GM19438 (cell line): ENCODE data around the gene LRRC8D.

Experiments used
- ATAC-seq: cut with Tn5 transposase; IDR thresholded peaks from one replicate; pipeline ENCODE4 v1.9.1; 2021; ENCODE audit warnings: low read depth; ENCODE audit not compliant: unreplicated experiment

Gene LRRC8D

GRCh38 chr1:89890085-89890752 is 69.4 kb downstream of the LRRC8D start:
- no peak for ATAC-seq

GRCh38 chr1:89892816-89893215 is 72.0 kb downstream of the LRRC8D start:
- no peak for ATAC-seq

GRCh38 chr1:89894210-89895201 is 73.7 kb downstream of the LRRC8D start:
- no peak for ATAC-seq

GRCh38 chr1:89896105-89896942 is 75.5 kb downstream of the LRRC8D start:
- ATAC-seq: no peak

- ATAC-seq: no peak
Measured at GRCh38 chr1:89897347-89898133, 76.7 kb downstream of the LRRC8D start.

GRCh38 chr1:89898150-89898549 is 77.3 kb downstream of the LRRC8D start:
- ATAC-seq: no peak

GRCh38 chr1:89898695-89899470 is 78.1 kb downstream of the LRRC8D start:
- ATAC-seq: no peak

GRCh38 chr1:89900323-89900722 is 79.5 kb downstream of the LRRC8D start:
- no peak for ATAC-seq

GRCh38 chr1:89900791-89901708 is 80.2 kb downstream of the LRRC8D start:
- no peak for ATAC-seq

GRCh38 chr1:89901957-89902669 is 81.3 kb downstream of the LRRC8D start:
- ATAC-seq: no peak

GRCh38 chr1:89903550-89903949 is 82.7 kb downstream of the LRRC8D start:
- ATAC-seq: no peak

- ATAC-seq: no peak
Measured at GRCh38 chr1:89904219-89904980, 83.6 kb downstream of the LRRC8D start.

GRCh38 chr1:89905395-89906058 is 84.7 kb downstream of the LRRC8D start:
- ATAC-seq: no peak

- no peak for ATAC-seq
Measured at GRCh38 chr1:89906088-89906487, 85.3 kb downstream of the LRRC8D start.

- ATAC-seq: no peak
Measured at GRCh38 chr1:89907727-89908212, 86.9 kb downstream of the LRRC8D start.

GRCh38 chr1:89908273-89908671 is 87.4 kb downstream of the LRRC8D start:
- ATAC-seq: no peak
